ENCODE measurements around the gene UCN.

GRCh38 chr2:27356382-27357181, 48.3 kb upstream of the UCN start, which contains the start of gene GTF3C2:
- TF ChIP-seq POLR2A (IDR thresholded peaks at IDR 0.05; ENCODE audit: low read length) (peak; percentile 84), GATA1 (IDR thresholded peaks at IDR 0.05; ENCODE audit: low read depth, low read length) (no peak)

Measured in erythroblast (primary cell).